GM21528 (cell line): Measurements from ENCODE around the gene LSR.
A peak's percentile ranks its signal among the peaks of the same experiment; 100 is the strongest.

ENCODE experiments used
- ATAC-seq: cut with Tn5 transposase; IDR thresholded peaks from one replicate; pipeline ENCODE4 v1.9.1; 2021; ENCODE audit warnings: mild to moderate bottlenecking, moderate library complexity; ENCODE audit not compliant: unreplicated experiment, low FRiP score

Gene LSR

GRCh38 chr19:35265126-35265899 is 16.5 kb downstream of the LSR start:
- ATAC-seq = no peak

- no peak for ATAC-seq
Observed at GRCh38 chr19:35265900-35266519, 17.2 kb downstream of the LSR start.

- ATAC-seq = no peak
Observed at GRCh38 chr19:35266520-35267352, 17.9 kb downstream of the LSR start.

- ATAC-seq = no peak
Observed at GRCh38 chr19:35267353-35267817, 18.6 kb downstream of the LSR start.

GRCh38 chr19:35267818-35268535 is 19.2 kb downstream of the LSR start:
- peak; percentile 41 for ATAC-seq

GRCh38 chr19:35268536-35269437 is 20.0 kb downstream of the LSR start, which contains the start of gene USF2:
TSS of gene USF2 (plus strand) at chr19:35268962. CDS start at chr19:35269102, 140 bp downstream.
- ATAC-seq = peak; percentile 27

- peak; percentile 48 for ATAC-seq
Observed at GRCh38 chr19:35269438-35270117, 20.8 kb downstream of the LSR start.

GRCh38 chr19:35270381-35270811 is 21.6 kb downstream of the LSR start:
- no peak for ATAC-seq

- ATAC-seq = no peak
Observed at GRCh38 chr19:35271546-35271945, 22.7 kb downstream of the LSR start.

- ATAC-seq = no peak
Observed at GRCh38 chr19:35272122-35272719, 23.4 kb downstream of the LSR start.

GRCh38 chr19:35272954-35273649 is 24.3 kb downstream of the LSR start:
- ATAC-seq = no peak

GRCh38 chr19:35273686-35274259 is 25.0 kb downstream of the LSR start:
- no peak for ATAC-seq

- ATAC-seq = no peak
Observed at GRCh38 chr19:35274323-35274722, 25.5 kb downstream of the LSR start.

- ATAC-seq = no peak
Observed at GRCh38 chr19:35276706-35277281, 28.0 kb downstream of the LSR start.

GRCh38 chr19:35278578-35279284 is 29.9 kb downstream of the LSR start:
- no peak for ATAC-seq

- ATAC-seq = no peak
Observed at GRCh38 chr19:35279374-35279773, 30.6 kb downstream of the LSR start.
